HEK293 (cell line): ENCODE results near the gene ANKRD33B.

Experiments
- GLIS1 ChIP-seq: fragments of 450-650 bp; formaldehyde crosslinking; IDR thresholded peaks from 2 replicates; pipeline ENCODE4 v1.5.1; 2016; ENCODE audit warnings: missing biosample characterization, missing genetic modification characterization
- KLF17 ChIP-seq: fragments of 450-650 bp; formaldehyde crosslinking; IDR thresholded peaks from 2 replicates; pipeline ENCODE4 v1.5.1; 2016; ENCODE audit warnings: missing biosample characterization, missing genetic modification characterization
- KLF7 ChIP-seq: fragments of 450-650 bp; formaldehyde crosslinking; IDR thresholded peaks from 2 replicates; pipeline ENCODE4 v1.5.1; 2016; ENCODE audit warnings: missing biosample characterization, missing genetic modification characterization, borderline replicate concordance
- KLF9 ChIP-seq: fragments of 450-650 bp; formaldehyde crosslinking; IDR thresholded peaks from 2 replicates; pipeline ENCODE4 v1.5.1; 2016; ENCODE audit warnings: missing biosample characterization, missing genetic modification characterization, low read depth
- OSR2 ChIP-seq: fragments of 450-650 bp; formaldehyde crosslinking; IDR thresholded peaks from 2 replicates; pipeline ENCODE4 v1.5.1; 2016; ENCODE audit warnings: missing biosample characterization, missing genetic modification characterization
- SCRT2 ChIP-seq: fragments of 450-650 bp; formaldehyde crosslinking; IDR thresholded peaks from 2 replicates; pipeline ENCODE4 v1.5.1; 2016; ENCODE audit warnings: missing biosample characterization, missing genetic modification characterization
- ZEB2 ChIP-seq: fragments of 450-650 bp; formaldehyde crosslinking; IDR thresholded peaks from 2 replicates; pipeline ENCODE4 v1.5.1; 2016; ENCODE audit warnings: missing biosample characterization, missing genetic modification characterization
- ZNF148 ChIP-seq: fragments of 450-650 bp; formaldehyde crosslinking; IDR thresholded peaks from 2 replicates; pipeline ENCODE4 v1.5.0; 2017; ENCODE audit warnings: missing biosample characterization, missing genetic modification characterization, borderline replicate concordance
- ZNF155 ChIP-seq: fragments of 450-650 bp; formaldehyde crosslinking; IDR thresholded peaks from 2 replicates; pipeline ENCODE4 v1.5.1; 2016; ENCODE audit warnings: missing biosample characterization, missing genetic modification characterization
- ZNF157 ChIP-seq: fragments of 450-650 bp; formaldehyde crosslinking; IDR thresholded peaks from 2 replicates; pipeline ENCODE4 v1.5.1; 2016; ENCODE audit warnings: missing biosample characterization, missing genetic modification characterization
- ZNF214 ChIP-seq: fragments of 450-650 bp; formaldehyde crosslinking; IDR thresholded peaks from 2 replicates; pipeline ENCODE4 v1.5.1; 2017; ENCODE audit warnings: missing biosample characterization, mild to moderate bottlenecking, missing genetic modification characterization, borderline replicate concordance
- ZNF248 ChIP-seq: fragments of 450-650 bp; formaldehyde crosslinking; IDR thresholded peaks from 2 replicates; pipeline ENCODE4 v1.5.1; 2017; ENCODE audit warnings: missing biosample characterization, missing genetic modification characterization
- ZNF292 ChIP-seq: fragments of 450-650 bp; formaldehyde crosslinking; IDR thresholded peaks from 2 replicates; pipeline ENCODE4 v1.5.1; 2016; ENCODE audit warnings: low read depth, missing biosample characterization, missing genetic modification characterization, borderline replicate concordance
- ZNF433 ChIP-seq: fragments of 450-650 bp; formaldehyde crosslinking; IDR thresholded peaks from 2 replicates; pipeline ENCODE4 v1.5.1; 2016; ENCODE audit warnings: missing biosample characterization, missing genetic modification characterization, low read depth
- ZNF501 ChIP-seq: fragments of 450-650 bp; formaldehyde crosslinking; IDR thresholded peaks from 2 replicates; pipeline ENCODE4 v1.5.1; 2016; ENCODE audit warnings: missing biosample characterization, missing genetic modification characterization
- ZNF518A ChIP-seq: fragments of 450-650 bp; formaldehyde crosslinking; conservative IDR thresholded peaks from 2 replicates; pipeline ENCODE4 v1.5.1; 2016; ENCODE audit warnings: low read depth, missing biosample characterization, missing genetic modification characterization
- ZNF549 ChIP-seq: fragments of 450-650 bp; IDR thresholded peaks from 2 replicates; pipeline ENCODE4 v1.5.1; 2018; ENCODE audit warnings: missing biosample characterization, missing genetic modification characterization, mild to moderate bottlenecking, inconsistent platforms, moderate library complexity
- ZNF76 ChIP-seq: fragments of 450-650 bp; formaldehyde crosslinking; IDR thresholded peaks from 2 replicates; pipeline ENCODE4; 2016; ENCODE audit warnings: low read depth, missing biosample characterization, missing genetic modification characterization, borderline replicate concordance
- ZNF777 ChIP-seq: fragments of 450-650 bp; formaldehyde crosslinking; IDR thresholded peaks from 2 replicates; pipeline ENCODE4 v1.5.1; 2017; ENCODE audit warnings: missing biosample characterization, missing genetic modification characterization, borderline replicate concordance
- ZSCAN5A ChIP-seq: fragments of 450-650 bp; formaldehyde crosslinking; IDR thresholded peaks from 2 replicates; pipeline ENCODE4 v1.5.1; 2016; ENCODE audit warnings: missing biosample characterization, missing genetic modification characterization
- TF ChIP-seq, protein P1 (sequence below): fragments of 450-650 bp; formaldehyde crosslinking; IDR thresholded peaks from 2 replicates; pipeline ENCODE4 v1.5.1; 2016; ENCODE audit warnings: missing biosample characterization, missing genetic modification characterization
- TF ChIP-seq, protein P2 (sequence below): fragments of 450-650 bp; formaldehyde crosslinking; IDR thresholded peaks from 2 replicates; pipeline ENCODE4 v1.5.1; 2016; ENCODE audit warnings: missing biosample characterization, missing genetic modification characterization
- TF ChIP-seq, protein P3 (sequence below): fragments of 450-650 bp; IDR thresholded peaks from 2 replicates; pipeline ENCODE4 v1.5.1; 2018; ENCODE audit warnings: missing biosample characterization, mild to moderate bottlenecking, missing genetic modification characterization
- TF ChIP-seq, protein P4 (sequence below): fragments of 450-650 bp; formaldehyde crosslinking; IDR thresholded peaks from 2 replicates; pipeline ENCODE4 v1.5.1; 2017; ENCODE audit warnings: missing biosample characterization, mild to moderate bottlenecking, missing genetic modification characterization, moderate library complexity

Gene ANKRD33B

GRCh38 chr5:10555277-10555684 is 8.6 kb upstream of the ANKRD33B start (continued):
- TF ChIP-seq ZSCAN5A (no peak), ZNF292 (no peak), ZNF777 (tag by site-specific recombination) (no peak), ZEB2 (tag by site-specific recombination) (peak; percentile 64; the same call in 1 of the 2 replicates), ZNF155 (tag by site-specific recombination) (no peak), ZNF248 (tag by site-specific recombination) (no peak), OSR2 (tag by site-specific recombination) (peak; percentile 93), ZNF549 (no peak), ZNF76 (tag by site-specific recombination) (no peak), ZNF214 (tag by site-specific recombination) (no peak), ZNF157 (no peak), KLF9 (no peak), KLF17 (tag by site-specific recombination) (peak; percentile 85; the same call in 1 of the 2 replicates), ZNF433 (no peak), ZNF148 (no peak), GLIS1 (tag by site-specific recombination) (no peak), ZNF501 (no peak), SCRT2 (tag by site-specific recombination) (no peak; the same call in 1 of the 2 replicates), KLF7 (no peak), ZNF518A (tag by site-specific recombination) (0 out of 2 replicates have a peak, but pooled peaks have one; percentile 14)
- TF ChIP-seq, protein P1, sequence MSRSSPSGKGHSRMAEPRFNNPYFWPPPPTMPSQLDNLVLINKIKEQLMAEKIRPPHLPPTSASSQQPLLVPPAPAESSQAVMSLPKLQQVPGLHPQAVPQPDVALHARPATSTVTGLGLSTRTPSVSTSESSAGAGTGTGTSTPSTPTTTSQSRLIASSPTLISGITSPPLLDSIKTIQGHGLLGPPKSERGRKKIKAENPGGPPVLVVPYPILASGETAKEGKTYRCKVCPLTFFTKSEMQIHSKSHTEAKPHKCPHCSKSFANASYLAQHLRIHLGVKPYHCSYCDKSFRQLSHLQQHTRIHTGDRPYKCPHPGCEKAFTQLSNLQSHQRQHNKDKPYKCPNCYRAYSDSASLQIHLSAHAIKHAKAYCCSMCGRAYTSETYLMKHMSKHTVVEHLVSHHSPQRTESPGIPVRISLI (tag by site-specific recombination) = no peak
- TF ChIP-seq, protein P2, sequence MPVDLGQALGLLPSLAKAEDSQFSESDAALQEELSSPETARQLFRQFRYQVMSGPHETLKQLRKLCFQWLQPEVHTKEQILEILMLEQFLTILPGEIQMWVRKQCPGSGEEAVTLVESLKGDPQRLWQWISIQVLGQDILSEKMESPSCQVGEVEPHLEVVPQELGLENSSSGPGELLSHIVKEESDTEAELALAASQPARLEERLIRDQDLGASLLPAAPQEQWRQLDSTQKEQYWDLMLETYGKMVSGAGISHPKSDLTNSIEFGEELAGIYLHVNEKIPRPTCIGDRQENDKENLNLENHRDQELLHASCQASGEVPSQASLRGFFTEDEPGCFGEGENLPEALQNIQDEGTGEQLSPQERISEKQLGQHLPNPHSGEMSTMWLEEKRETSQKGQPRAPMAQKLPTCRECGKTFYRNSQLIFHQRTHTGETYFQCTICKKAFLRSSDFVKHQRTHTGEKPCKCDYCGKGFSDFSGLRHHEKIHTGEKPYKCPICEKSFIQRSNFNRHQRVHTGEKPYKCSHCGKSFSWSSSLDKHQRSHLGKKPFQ (tag by site-specific recombination) = no peak
- TF ChIP-seq, protein P3, sequence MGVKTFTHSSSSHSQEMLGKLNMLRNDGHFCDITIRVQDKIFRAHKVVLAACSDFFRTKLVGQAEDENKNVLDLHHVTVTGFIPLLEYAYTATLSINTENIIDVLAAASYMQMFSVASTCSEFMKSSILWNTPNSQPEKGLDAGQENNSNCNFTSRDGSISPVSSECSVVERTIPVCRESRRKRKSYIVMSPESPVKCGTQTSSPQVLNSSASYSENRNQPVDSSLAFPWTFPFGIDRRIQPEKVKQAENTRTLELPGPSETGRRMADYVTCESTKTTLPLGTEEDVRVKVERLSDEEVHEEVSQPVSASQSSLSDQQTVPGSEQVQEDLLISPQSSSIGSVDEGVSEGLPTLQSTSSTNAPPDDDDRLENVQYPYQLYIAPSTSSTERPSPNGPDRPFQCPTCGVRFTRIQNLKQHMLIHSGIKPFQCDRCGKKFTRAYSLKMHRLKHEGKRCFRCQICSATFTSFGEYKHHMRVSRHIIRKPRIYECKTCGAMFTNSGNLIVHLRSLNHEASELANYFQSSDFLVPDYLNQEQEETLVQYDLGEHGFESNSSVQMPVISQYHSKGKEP (tag by site-specific recombination) = no peak
- TF ChIP-seq, protein P4, sequence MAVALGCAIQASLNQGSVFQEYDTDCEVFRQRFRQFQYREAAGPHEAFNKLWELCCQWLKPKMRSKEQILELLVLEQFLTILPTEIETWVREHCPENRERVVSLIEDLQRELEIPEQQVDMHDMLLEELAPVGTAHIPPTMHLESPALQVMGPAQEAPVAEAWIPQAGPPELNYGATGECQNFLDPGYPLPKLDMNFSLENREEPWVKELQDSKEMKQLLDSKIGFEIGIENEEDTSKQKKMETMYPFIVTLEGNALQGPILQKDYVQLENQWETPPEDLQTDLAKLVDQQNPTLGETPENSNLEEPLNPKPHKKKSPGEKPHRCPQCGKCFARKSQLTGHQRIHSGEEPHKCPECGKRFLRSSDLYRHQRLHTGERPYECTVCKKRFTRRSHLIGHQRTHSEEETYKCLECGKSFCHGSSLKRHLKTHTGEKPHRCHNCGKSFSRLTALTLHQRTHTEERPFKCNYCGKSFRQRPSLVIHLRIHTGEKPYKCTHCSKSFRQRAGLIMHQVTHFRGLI = no peak
